SK-N-SH (cell line): Measurements from ENCODE around the gene UBE2G1.

ENCODE experiments used
- RCOR1 ChIP-seq: fragments of 150-350 bp; IDR thresholded peaks from 2 replicates; pipeline ENCODE4 v1.6.1; 2017; ENCODE audit warnings: antibody characterized with exemption, low read length
- REST ChIP-seq: IDR thresholded peaks from 2 replicates; pipeline ENCODE4 v1.6.1; 2012; ENCODE audit warnings: mild to moderate bottlenecking, low read depth, low read length, moderate library complexity

- TF ChIP-seq REST (peak; percentile 77), RCOR1 (no peak)
These were observed 136.6 kb downstream of the UBE2G1 start for GRCh38 chr17:4229627-4230541.
